Pulmonary artery endothelial cell (primary cell): ENCODE results near the gene PTCH2. TPM values are rescaled to one million over a fixed set of nuclear protein-coding genes. Genes with fewer than 3 reads are reported as not detected.

ENCODE experiments used
- DNase-seq: peaks from one replicate; pipeline ENCODE4 v3.0.0-alpha.2; 2011; ENCODE audit warnings: low read depth, low spot score
- total RNA-seq: library from RNA; depleted of rRNA; stranded (reverse); fragments of >200 nt; gene quantifications from 2 replicates; pipeline ENCODE4 v1.2.3, GENCODE V29; 2014

The PTCH2 gene
- total RNA-seq, 1 donor from 2014 or later, result 0.07 TPM

- no peak for DNase-seq
Observed at GRCh38 chr1:44784094-44785028, 58.7 kb downstream of the PTCH2 start.

- DNase-seq, result no peak
Observed at GRCh38 chr1:44783697-44784093, 59.4 kb downstream of the PTCH2 start.

- DNase-seq, result no peak
Observed at GRCh38 chr1:44780583-44781121, 62.4 kb downstream of the PTCH2 start.

GRCh38 chr1:44778705-44779576, 64.1 kb downstream of the PTCH2 start:
- no peak for DNase-seq

- no peak for DNase-seq
Observed at GRCh38 chr1:44777969-44778635, 65.0 kb downstream of the PTCH2 start.

GRCh38 chr1:44777547-44777946, 65.5 kb downstream of the PTCH2 start:
- no peak for DNase-seq

GRCh38 chr1:44776730-44777068, 66.4 kb downstream of the PTCH2 start:
- DNase-seq, result no peak

GRCh38 chr1:44775930-44776729, 66.9 kb downstream of the PTCH2 start:
- DNase-seq, result no peak

GRCh38 chr1:44775078-44775929, 67.7 kb downstream of the PTCH2 start, which contains the start of gene RPS8:
RPS8 (plus strand) TSS chr1:44775540; CDS start chr1:44775597, 57 bp downstream.
- peak; percentile 78 for DNase-seq

Other genes starting within 250 kb of the PTCH2 start
- gene TMEM53, start 168.8 kb downstream of the PTCH2 start, total RNA-seq, result 1.5 and 2.1 TPM in 2 replicates
- not detected in 2 replicates for gene ARMH1, start 168.5 kb downstream of the PTCH2 start, total RNA-seq
- gene RNU5D-1, start 112.1 kb downstream of the PTCH2 start, total RNA-seq, result not detected in 2 replicates
- gene KIF2C, start 103.4 kb downstream of the PTCH2 start, total RNA-seq, result 26.0 and 38.3 TPM in 2 replicates
- 1,428 and 1,806 TPM in 2 replicates for gene RPS8, start 67.7 kb downstream of the PTCH2 start, total RNA-seq
- under 0.01 TPM in 1 of 2 replicates, not detected in the other for gene BEST4, start 55.1 kb downstream of the PTCH2 start, total RNA-seq
- gene PLK3, start 42.9 kb downstream of the PTCH2 start, total RNA-seq, result 22.4 and 29.1 TPM in 2 replicates
- 0.20 and 0.28 TPM in 2 replicates for gene DYNLT4, start 35.9 kb downstream of the PTCH2 start, total RNA-seq
- 6.6 and 6.8 TPM in 2 replicates for gene BTBD19, start 34.7 kb downstream of the PTCH2 start, total RNA-seq
- gene EIF2B3, start 143.3 kb upstream of the PTCH2 start, total RNA-seq, result 34.0 and 46.9 TPM in 2 replicates
- gene HECTD3, start 168.1 kb upstream of the PTCH2 start, total RNA-seq, result 24.3 and 32.4 TPM in 2 replicates
- gene UROD, start 169.0 kb upstream of the PTCH2 start, total RNA-seq, result 265 and 302 TPM in 2 replicates